ENCODE measurements around the gene ADAMTS9.

ADAMTS9 gene

DNA sequence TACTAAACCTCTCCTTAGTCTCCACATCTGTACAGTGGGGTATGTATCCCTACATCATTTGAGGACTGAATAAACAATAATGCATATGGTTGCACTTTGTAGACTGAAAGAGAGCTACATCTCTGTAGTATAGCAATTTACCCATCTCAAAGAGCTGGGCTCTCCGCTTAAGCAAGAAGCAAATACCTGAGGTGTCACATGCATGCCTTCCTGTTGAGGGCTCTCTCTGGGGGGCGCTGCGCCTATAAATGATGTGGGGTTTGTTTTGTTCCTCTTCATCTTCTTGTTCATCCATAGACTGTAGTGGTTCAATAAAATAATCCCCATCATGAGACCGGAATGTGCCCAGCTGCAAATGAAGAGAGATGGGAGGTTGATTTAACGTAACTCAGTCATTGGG, 6.8 kb downstream of the ADAMTS9 start:
- no peak for DNase-seq (ENCODE audit: low read depth, low spot score)
- in situ Hi-C loops (cut with HindIII; ENCODE audit: low sequenced_read_pairs): no loop called here
- TF ChIP-seq, protein P1, sequence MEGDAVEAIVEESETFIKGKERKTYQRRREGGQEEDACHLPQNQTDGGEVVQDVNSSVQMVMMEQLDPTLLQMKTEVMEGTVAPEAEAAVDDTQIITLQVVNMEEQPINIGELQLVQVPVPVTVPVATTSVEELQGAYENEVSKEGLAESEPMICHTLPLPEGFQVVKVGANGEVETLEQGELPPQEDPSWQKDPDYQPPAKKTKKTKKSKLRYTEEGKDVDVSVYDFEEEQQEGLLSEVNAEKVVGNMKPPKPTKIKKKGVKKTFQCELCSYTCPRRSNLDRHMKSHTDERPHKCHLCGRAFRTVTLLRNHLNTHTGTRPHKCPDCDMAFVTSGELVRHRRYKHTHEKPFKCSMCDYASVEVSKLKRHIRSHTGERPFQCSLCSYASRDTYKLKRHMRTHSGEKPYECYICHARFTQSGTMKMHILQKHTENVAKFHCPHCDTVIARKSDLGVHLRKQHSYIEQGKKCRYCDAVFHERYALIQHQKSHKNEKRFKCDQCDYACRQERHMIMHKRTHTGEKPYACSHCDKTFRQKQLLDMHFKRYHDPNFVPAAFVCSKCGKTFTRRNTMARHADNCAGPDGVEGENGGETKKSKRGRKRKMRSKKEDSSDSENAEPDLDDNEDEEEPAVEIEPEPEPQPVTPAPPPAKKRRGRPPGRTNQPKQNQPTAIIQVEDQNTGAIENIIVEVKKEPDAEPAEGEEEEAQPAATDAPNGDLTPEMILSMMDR (IDR thresholded peaks at IDR 0.05; ENCODE audit: low read depth, low read length): no peak
- H3K4me3 ChIP-seq (ENCODE audit: low read depth, low read length): no peak overlapping the region

DNA sequence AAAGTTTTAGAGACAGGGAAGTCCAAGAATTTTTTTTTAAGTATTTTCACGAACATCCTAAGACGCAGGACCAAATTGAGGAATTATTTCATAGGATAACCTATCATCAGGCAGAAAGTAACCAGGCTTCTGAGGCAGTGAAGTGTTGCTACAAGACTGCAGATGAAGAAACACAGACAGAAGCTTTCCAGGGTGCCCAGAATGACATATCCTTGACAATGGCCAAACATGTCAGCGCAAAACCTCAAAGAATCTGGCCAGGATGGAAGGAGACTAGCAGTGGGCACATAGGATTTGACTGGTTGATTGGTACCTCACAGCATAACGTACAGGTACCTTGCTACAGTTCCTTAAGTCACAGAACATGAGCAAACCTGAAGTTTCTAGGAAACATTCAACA, 7.5 kb downstream of the ADAMTS9 start:
- in situ Hi-C loops (cut with HindIII; ENCODE audit: low sequenced_read_pairs): no loop called here
- DNase-seq (ENCODE audit: low read depth, low spot score): no peak
- TF ChIP-seq, protein P1 (IDR thresholded peaks at IDR 0.05; ENCODE audit: low read depth, low read length): no peak
- H3K4me3 ChIP-seq (ENCODE audit: low read depth, low read length): no peak overlapping the region

DNA sequence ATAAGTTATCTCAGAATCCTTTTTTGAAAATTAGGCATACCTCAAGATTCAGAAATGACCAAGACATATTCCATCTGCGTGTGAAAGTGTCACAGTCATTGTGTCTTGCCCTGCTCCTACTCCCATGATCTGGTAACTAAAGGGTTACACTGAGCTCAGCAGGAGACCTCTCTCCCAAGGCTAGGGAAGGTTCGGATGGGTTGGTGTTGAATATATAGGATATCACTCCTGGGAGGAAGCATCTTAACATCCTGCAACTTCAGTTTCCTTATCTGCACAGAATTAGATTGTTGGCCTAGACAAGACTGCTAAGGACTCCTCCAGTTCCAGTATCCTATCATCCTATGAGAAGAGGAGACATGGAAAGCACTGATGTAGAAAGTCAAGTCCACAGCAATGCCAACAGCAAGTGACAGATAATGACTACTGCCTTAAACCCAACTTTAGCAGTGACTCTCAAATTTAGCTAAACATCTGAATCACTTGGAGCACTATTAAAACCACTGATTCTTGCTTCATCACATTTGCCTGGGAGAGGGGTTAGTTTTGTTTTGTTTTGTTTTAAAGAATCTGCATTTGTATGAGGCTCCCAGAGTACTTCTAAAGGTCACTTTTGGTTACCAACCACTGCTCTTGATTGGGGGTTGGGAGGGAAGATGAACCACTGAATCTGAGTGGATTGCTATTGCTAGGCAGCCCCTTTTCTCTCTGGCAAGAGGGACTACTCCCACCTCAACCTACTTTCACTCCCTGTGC, 9.7 kb downstream of the ADAMTS9 start:
- no peak for DNase-seq (ENCODE audit: low read depth, low spot score)
- in situ Hi-C loops (cut with HindIII; ENCODE audit: low sequenced_read_pairs): no loop called here
- H3K4me3 ChIP-seq (ENCODE audit: low read depth, low read length): no peak overlapping the region
- TF ChIP-seq, protein P1 (IDR thresholded peaks at IDR 0.05; ENCODE audit: low read depth, low read length): no peak

DNA sequence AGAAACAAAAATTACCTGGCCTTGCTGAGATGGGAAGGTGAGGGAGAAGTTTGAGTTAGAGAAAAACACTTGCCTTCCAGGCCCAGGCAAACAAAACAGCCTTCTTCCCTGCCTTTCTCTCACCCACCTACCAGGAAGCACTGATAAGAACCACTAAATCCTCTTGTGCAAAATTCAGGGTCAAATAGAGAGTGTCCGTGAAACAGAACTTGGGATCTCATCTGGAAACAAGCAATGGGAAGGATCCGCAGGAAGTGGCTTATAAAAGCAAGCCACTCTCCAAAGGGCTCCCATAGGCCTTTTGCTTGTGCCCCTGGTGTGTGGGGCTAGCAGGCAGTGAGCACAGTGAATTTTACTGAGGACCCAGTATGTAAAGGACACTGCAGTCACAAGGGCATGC, 11.0 kb downstream of the ADAMTS9 start:
- no peak overlapping the region for H3K4me3 ChIP-seq (ENCODE audit: low read depth, low read length)
- TF ChIP-seq, protein P1 (IDR thresholded peaks at IDR 0.05; ENCODE audit: low read depth, low read length): no peak
- DNase-seq (ENCODE audit: low read depth, low spot score): no peak
- in situ Hi-C loops (cut with HindIII; ENCODE audit: low sequenced_read_pairs): no loop called here

DNA sequence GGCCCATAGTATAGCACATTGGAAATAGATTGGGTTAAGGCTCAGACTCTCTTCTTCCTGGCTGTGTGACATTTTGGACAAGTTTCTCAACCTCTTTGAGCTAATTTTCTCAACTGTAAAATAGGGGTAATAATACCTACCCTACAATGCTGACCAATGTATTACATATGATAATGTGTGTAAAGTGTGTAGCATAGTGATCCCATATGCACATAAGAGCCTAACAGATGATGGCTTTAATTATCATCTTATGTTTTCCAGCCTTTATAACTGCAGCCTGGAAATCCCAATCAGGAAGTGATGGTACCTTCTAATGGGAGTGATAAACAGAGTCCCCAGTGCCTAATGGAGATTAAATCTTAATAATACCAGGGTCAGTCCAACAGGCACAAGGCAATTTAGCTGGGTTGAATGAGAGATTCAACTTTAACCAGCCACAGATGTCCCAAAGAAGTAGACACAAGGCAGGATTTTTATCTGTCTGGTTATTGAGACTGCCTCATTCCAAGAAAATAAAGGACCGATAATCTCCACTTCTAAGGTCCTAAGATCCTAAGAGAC, 12.0 kb downstream of the ADAMTS9 start:
- DNase-seq (ENCODE audit: low read depth, low spot score): no peak
- no peak overlapping the region for H3K4me3 ChIP-seq (ENCODE audit: low read depth, low read length)
- in situ Hi-C loops (cut with HindIII; ENCODE audit: low sequenced_read_pairs): no loop called here
- TF ChIP-seq, protein P1 (IDR thresholded peaks at IDR 0.05; ENCODE audit: low read depth, low read length): no peak

DNA sequence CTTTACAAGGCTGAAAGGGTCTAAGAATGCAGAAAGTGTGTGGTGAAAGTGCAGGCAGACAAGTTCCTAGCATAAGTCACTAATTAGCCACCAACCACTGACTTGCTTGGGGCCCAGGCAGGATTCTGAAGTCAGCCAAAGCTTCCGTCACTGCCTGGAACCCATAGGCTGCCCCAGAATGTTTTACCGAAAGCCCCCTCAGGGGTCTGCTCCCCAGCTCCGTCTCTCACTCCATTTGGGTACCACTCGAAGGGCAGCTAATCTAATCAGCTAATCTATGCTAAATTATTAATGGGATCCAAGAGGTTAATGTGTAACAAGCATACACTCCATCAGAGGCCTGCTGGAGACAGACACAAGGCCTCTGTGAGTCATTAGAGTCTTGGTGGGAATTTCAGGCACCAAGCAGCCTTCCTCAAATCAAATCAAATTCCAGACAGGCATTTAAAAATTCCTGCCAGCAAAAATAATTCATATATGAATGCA, 13.2 kb downstream of the ADAMTS9 start:
- no peak for DNase-seq (ENCODE audit: low read depth, low spot score)
- in situ Hi-C loops (cut with HindIII; ENCODE audit: low sequenced_read_pairs): no loop called here
- TF ChIP-seq, protein P1 (IDR thresholded peaks at IDR 0.05; ENCODE audit: low read depth, low read length): no peak
- no peak overlapping the region for H3K4me3 ChIP-seq (ENCODE audit: low read depth, low read length)
